Esophagus squamous epithelium (tissue), 5 donors: ENCODE data around the gene SLC35A1. TPM values are rescaled to one million over a fixed set of nuclear protein-coding genes. Genes with fewer than 3 reads are reported as not detected.
"Not testable (repeated sequence)": the region's sequence is repeated elsewhere in the genome, so short reads cannot be mapped to it uniquely, and the experiment has no call there.

ENCODE experiments used
- DNase-seq: peaks from one replicate; lab custom pipeline; 2025; lab: John Stamatoyannopoulos, UW
- H3K27ac ChIP-seq, 4 donors: fragments of 200-600 bp; sonication (generic); one replicate each; pipeline ENCODE4 v1.5.1; 2016 to 2019; ENCODE audit warnings: mild to moderate bottlenecking in 1 of 4
- H3K27me3 ChIP-seq, 4 donors: fragments of 200-600 bp; sonication (generic); 1 replicate in 3 of 4; 2 replicates in 1 of 4; pipeline versions ENCODE4 v1.5.1 to v1.6.0; 2017 to 2021; ENCODE audit warnings: antibody characterized with exemption in 1 of 4
- H3K36me3 ChIP-seq, 3 donors: fragments of 200-600 bp; sonication (generic); one replicate each; pipeline ENCODE4 v1.5.1; 2016 to 2019
- H3K4me1 ChIP-seq, 3 donors: fragments of 200-600 bp; sonication (generic); one replicate each; pipeline ENCODE4 v1.5.1; 2017 to 2019
- H3K4me3 ChIP-seq, 4 donors: fragments of 200-600 bp; sonication (generic); 1 replicate in 3 of 4; 2 replicates in 1 of 4; pipeline ENCODE4 v1.5.1; 2016 to 2019; ENCODE audit warnings: mild to moderate bottlenecking in 2 of 4, moderate library complexity in 1 of 4
- H3K9me3 ChIP-seq, 3 donors: fragments of 200-600 bp; sonication (generic); one replicate each; pipeline ENCODE4 v1.5.1; 2016 to 2019
- CTCF ChIP-seq, 6 experiments: fragments of 450-650 bp in 4 of 6; fragments of 200-600 bp in 2 of 6; sonication (generic) in 2 of 6; IDR thresholded peaks; one replicate each; pipeline ENCODE4 v1.5.1; 2016 to 2019; ENCODE audit warnings: antibody characterized with exemption in 6 of 6, mild to moderate bottlenecking in 4 of 6, moderate library complexity in 4 of 6
- POLR2A ChIP-seq, 4 donors: fragments of 450-650 bp; IDR thresholded peaks; one replicate each; pipeline ENCODE4 v1.6.1; 2017; ENCODE audit warnings: antibody characterized with exemption in 4 of 4, mild to moderate bottlenecking in 4 of 4, moderate library complexity in 3 of 4
- WGBS, 2 donors: methylation state at CpG; one replicate each; pipeline ENCODE4 v1.1.5; 2018; 5-methylcytosine and 5-hydroxymethylcytosine counted together
- intact Hi-C: fragments of 100-400 bp; cut with DNase I; formaldehyde crosslinking; loops from one replicate; pipeline ENCODE4 v1.15.0; 2022
- total RNA-seq, 4 donors: library from RNA; depleted of rRNA; stranded (reverse); fragments of >200 nt; gene quantifications; one replicate each; pipeline ENCODE4 v1.1.0, GENCODE V29; 2016
- donor health status: DM: yes; HTN: yes; CAD: no.

Gene SLC35A1
- total RNA-seq, 4 donors from 2014 or later = 8.3 to 12.8 (median 10.9) TPM

- no peak for TF ChIP-seq CTCF (IDR thresholded peaks at IDR 0.05)
- WGBS, 2 donors = 82 to 85% methylated on average over 3 of the region's 3 CpGs
- Histone ChIP-seq H3K27ac (no peak overlapping the region), H3K36me3 (peaks cover 0 to 42% (median 0%) of the 10 kb centered on the region in 3 donors), H3K4me1 (no peaks in the 10 kb centered on the region), H3K4me3 (no peak overlapping the region), H3K9me3 (peaks cover 0 to 15% (median 12%) of the 10 kb centered on the region in 3 donors), H3K27me3 (no peaks in the 10 kb centered on the region)
- no peak for DNase-seq
- intact Hi-C loops = no loop called here
Measured at GRCh38 chr6:87481931-87482330, 9.2 kb downstream of the SLC35A1 start.

- TF ChIP-seq POLR2A (IDR thresholded peaks at IDR 0.05) (no peak), CTCF (IDR thresholded peaks at IDR 0.05) (no peak)
- H3K4me3 ChIP-seq = no peak overlapping the region
- peaks cover 0 to 41% (median 0%) of the 10 kb centered on the region in 3 donors for H3K36me3 ChIP-seq
- WGBS, 2 donors = 83 to 84% methylated on average over 4 of the region's 4 CpGs
- peaks cover 0 to 15% (median 12%) of the 10 kb centered on the region in 3 donors for H3K9me3 ChIP-seq
- H3K27ac ChIP-seq = no peak overlapping the region
- intact Hi-C loops = no loop called here
- H3K27me3 ChIP-seq = no peaks in the 10 kb centered on the region
- no peak for DNase-seq
- no peaks in the 10 kb centered on the region for H3K4me1 ChIP-seq
Measured at GRCh38 chr6:87482366-87482765, 9.6 kb downstream of the SLC35A1 start.

- DNase-seq = no peak
- intact Hi-C loops = no loop called here
- no peak overlapping the region for H3K27ac ChIP-seq
- no peaks in the 10 kb centered on the region for H3K27me3 ChIP-seq
- peaks cover 0 to 15% (median 12%) of the 10 kb centered on the region in 3 donors for H3K9me3 ChIP-seq
- TF ChIP-seq POLR2A (IDR thresholded peaks at IDR 0.05) = no peak
- no peak for TF ChIP-seq CTCF (IDR thresholded peaks at IDR 0.05)
- H3K36me3 ChIP-seq = peaks cover 0 to 26% (median 0%) of the 10 kb centered on the region in 3 donors
- WGBS, 2 donors = 82 to 92% methylated on average over 5 to 8 of the region's 9 CpGs
- no peak overlapping the region for H3K4me3 ChIP-seq
- no peaks in the 10 kb centered on the region for H3K4me1 ChIP-seq
Measured at GRCh38 chr6:87483929-87484328, 11.2 kb downstream of the SLC35A1 start.

- Histone ChIP-seq H3K27me3 (no peaks in the 10 kb centered on the region), H3K9me3 (peaks cover 0 to 15% (median 12%) of the 10 kb centered on the region in 3 donors), H3K4me1 (no peaks in the 10 kb centered on the region), H3K4me3 (no peak overlapping the region), H3K36me3 (peaks cover 0 to 20% (median 0%) of the 10 kb centered on the region in 3 donors), H3K27ac (no peak overlapping the region)
- intact Hi-C loops = no loop called here
- no peak for DNase-seq
- 74 to 79% methylated on average over 7 of the region's 7 CpGs for WGBS, 2 donors
- TF ChIP-seq POLR2A (IDR thresholded peaks at IDR 0.05) = no peak
- TF ChIP-seq CTCF (IDR thresholded peaks at IDR 0.05) = no peak
Measured at GRCh38 chr6:87484491-87484890, 11.7 kb downstream of the SLC35A1 start.

GRCh38 chr6:87487555-87487954 lies 14.8 kb downstream of the SLC35A1 start:
- intact Hi-C loops = no loop called here
- Histone ChIP-seq H3K9me3 (peaks cover 0 to 15% (median 12%) of the 10 kb centered on the region in 3 donors), H3K4me3 (no peak overlapping the region), H3K36me3 (peaks cover 0 to 31% (median 0%) of the 10 kb centered on the region in 3 donors), H3K27ac (no peak overlapping the region), H3K4me1 (no peaks in the 10 kb centered on the region), H3K27me3 (no peaks in the 10 kb centered on the region)
- no peak for DNase-seq
- TF ChIP-seq CTCF (IDR thresholded peaks at IDR 0.05) = no peak
- no peak for TF ChIP-seq POLR2A (IDR thresholded peaks at IDR 0.05)
- WGBS, 2 donors = 91 to 92% methylated on average over 4 of the region's 4 CpGs

- 93% methylated on average over 7 to 8 of the region's 8 CpGs for WGBS, 2 donors
- H3K27ac ChIP-seq, H3K9me3 ChIP-seq, H3K4me3 ChIP-seq, DNase-seq, H3K27me3 ChIP-seq, intact Hi-C loops, H3K4me1 ChIP-seq: not testable (repeated sequence)
- peaks cover 0 to 24% (median 0%) of the 10 kb centered on the region in 3 donors for H3K36me3 ChIP-seq
Measured at GRCh38 chr6:87489326-87489725, 16.6 kb downstream of the SLC35A1 start.
